OCI-LY7 (cell line): ENCODE results near the gene CIB4. TPM values are rescaled to one million over a fixed set of nuclear protein-coding genes. Genes with fewer than 3 reads are reported as not detected.

Experiments used
- BruUV-seq: library from RNA; stranded (reverse); fragments of 400-500 nt; replicated peaks from 2 replicates; lab custom pipeline; 2021; lab: Mats Ljungman, UMichigan
- CTCF ChIA-PET: fragments of 300-600 bp; sonication (Branson Sonifier 250); formaldehyde crosslinking; loops from one replicate; lab custom pipeline; 2022; ENCODE audit warnings: antibody characterized with exemption; ENCODE audit not compliant: unreplicated experiment; lab: Charles Lee
- POLR2A ChIA-PET: fragments of 300-600 bp; sonication (Branson Sonifier 250); formaldehyde crosslinking; loops from one replicate; lab custom pipeline; 2022; ENCODE audit warnings: antibody characterized with exemption; lab: Charles Lee
- DNase-seq: peaks from one replicate; pipeline ENCODE4 v3.0.0-alpha.2; 2015; ENCODE audit warnings: low spot score
- H2AFZ ChIP-seq: fragments of 200-600 bp; sonication (generic), shearing (Covaris generic); 2 replicates; pipeline ENCODE4 v1.6.1; 2014; ENCODE audit warnings: mild to moderate bottlenecking, antibody characterized with exemption, low read length, moderate library complexity
- H3K27ac ChIP-seq: fragments of 200-600 bp; sonication (generic); 2 replicates; pipeline ENCODE4 v1.5.1; 2014; ENCODE audit warnings: mixed run types, low read depth, mild to moderate bottlenecking, moderate library complexity, low read length, inconsistent platforms; ENCODE audit not compliant: poor library complexity, severe bottlenecking
- H3K36me3 ChIP-seq: fragments of 200-600 bp; sonication (generic); 2 replicates; pipeline ENCODE4 v1.6.1; 2014; ENCODE audit warnings: mild to moderate bottlenecking, antibody characterized with exemption, low read length, moderate library complexity, mixed read lengths; ENCODE audit not compliant: insufficient read depth
- H3K4me1 ChIP-seq: fragments of 200-600 bp; sonication (generic); 2 replicates; pipeline ENCODE4 v1.5.1; 2014; ENCODE audit warnings: mild to moderate bottlenecking, low read length; ENCODE audit not compliant: insufficient read depth, poor library complexity, severe bottlenecking
- H3K4me2 ChIP-seq: fragments of 200-600 bp; sonication (generic); 2 replicates; pipeline ENCODE4 v1.6.1; 2014; ENCODE audit warnings: mild to moderate bottlenecking, low read length
- H3K4me3 ChIP-seq: fragments of 200-600 bp; sonication (generic); 2 replicates; pipeline ENCODE4 v1.5.1; 2014; ENCODE audit warnings: mild to moderate bottlenecking, low read depth, low read length; ENCODE audit not compliant: poor library complexity, severe bottlenecking
- H3K79me2 ChIP-seq: fragments of 200-600 bp; sonication (generic); 2 replicates; pipeline ENCODE4 v1.6.1; 2016; ENCODE audit warnings: low read depth, mild to moderate bottlenecking, low read length, moderate library complexity, mixed read lengths; ENCODE audit not compliant: insufficient read depth
- H3K9me2 ChIP-seq: fragments of 200-600 bp; sonication (generic); 2 replicates; pipeline ENCODE4 v1.6.1; 2016; ENCODE audit warnings: mild to moderate bottlenecking, low read length, mixed read lengths; ENCODE audit not compliant: insufficient read depth
- H3K9me3 ChIP-seq: fragments of 200-600 bp; sonication (generic); 2 replicates; pipeline ENCODE4 v1.6.1; 2014; ENCODE audit warnings: mild to moderate bottlenecking, mixed run types, low read length, mixed read lengths
- H4K20me1 ChIP-seq: fragments of 200-600 bp; sonication (generic); 2 replicates; pipeline ENCODE4 v1.6.1; 2014; ENCODE audit warnings: mild to moderate bottlenecking, antibody characterized with exemption, low read length, moderate library complexity, mixed read lengths; ENCODE audit not compliant: insufficient read depth
- CTCF ChIP-seq: fragments of 200-600 bp; sonication (generic); conservative IDR thresholded peaks from 2 replicates; pipeline ENCODE4 v1.5.1; 2014; ENCODE audit warnings: mild to moderate bottlenecking, antibody characterized with exemption, low read length, moderate library complexity, mixed read lengths
- EZH2phosphoT487 ChIP-seq: fragments of 200-600 bp; sonication (generic); IDR thresholded peaks from 2 replicates; pipeline ENCODE4 v1.6.1; 2018; ENCODE audit warnings: low read depth, borderline replicate concordance, mild to moderate bottlenecking, mixed run types, antibody characterized with exemption, low read length, moderate library complexity, mixed read lengths
- intact Hi-C: fragments of 100-400 bp; cut with micrococcal nuclease; formaldehyde crosslinking; loops from one replicate; pipeline ENCODE4 v1.10.0; 2022; ENCODE audit not compliant: unreplicated experiment
- total RNA-seq, 2 experiments: library from RNA; depleted of rRNA in 1 of 2; stranded (reverse); fragments of >200 nt in 1 of 2; shearing (Covaris generic) in 1 of 2; gene quantifications; 2 replicates each; pipeline ENCODE4 v1.2.3, GENCODE V29; 2014 to 2022

The CIB4 gene
- total RNA-seq, 2 experiments from 2014 or later, result not detected

- POLR2A ChIA-PET, result no interaction called here
- H4K20me1 ChIP-seq, result no peaks in the 10 kb centered on the region
- DNase-seq, result no peak
- H3K27ac ChIP-seq, result no peak overlapping the region
- TF ChIP-seq CTCF (no peak), EZH2phosphoT487 (no peak)
- H3K9me3 ChIP-seq, result no peaks in the 10 kb centered on the region
- no peaks in the 10 kb centered on the region for H3K4me1 ChIP-seq
- BruUV-seq, result no TSS peak
- H3K4me3 ChIP-seq, result no peak overlapping the region
- H2AFZ ChIP-seq, result no peak overlapping the region
- no peaks in the 10 kb centered on the region for H3K79me2 ChIP-seq
- CTCF ChIA-PET, result no interaction called here
- no peak overlapping the region for H3K4me2 ChIP-seq
- intact Hi-C loops, result no loop called here
- H3K36me3 ChIP-seq, result no peaks in the 10 kb centered on the region
- H3K9me2 ChIP-seq, result no peaks in the 10 kb centered on the region
Measured at GRCh38 chr2:26653207-26654060, 12.3 kb upstream of the CIB4 start.

GRCh38 chr2:26652361-26653041, 11.3 kb upstream of the CIB4 start:
- no TSS peak for BruUV-seq
- Histone ChIP-seq H3K36me3 (no peaks in the 10 kb centered on the region), H3K27ac (no peak overlapping the region), H2AFZ (no peak overlapping the region), H4K20me1 (no peaks in the 10 kb centered on the region), H3K9me3 (no peaks in the 10 kb centered on the region), H3K9me2 (no peaks in the 10 kb centered on the region), H3K4me2 (no peak overlapping the region), H3K4me1 (no peaks in the 10 kb centered on the region), H3K4me3 (no peak overlapping the region), H3K79me2 (no peaks in the 10 kb centered on the region)
- TF ChIP-seq CTCF, result no peak
- intact Hi-C loops, result no loop called here
- no peak for DNase-seq
- ChIA-PET CTCF (no interaction called here), POLR2A (no interaction called here)

GRCh38 chr2:26651799-26652198, 10.6 kb upstream of the CIB4 start:
- no peaks in the 10 kb centered on the region for H4K20me1 ChIP-seq
- intact Hi-C loops, result no loop called here
- DNase-seq, result no peak
- no peaks in the 10 kb centered on the region for H3K79me2 ChIP-seq
- no peaks in the 10 kb centered on the region for H3K4me1 ChIP-seq
- H3K27ac ChIP-seq, result no peak overlapping the region
- no peak overlapping the region for H3K4me2 ChIP-seq
- TF ChIP-seq EZH2phosphoT487 (no peak), CTCF (no peak)
- CTCF ChIA-PET, result no interaction called here
- no peak overlapping the region for H2AFZ ChIP-seq
- H3K36me3 ChIP-seq, result no peaks in the 10 kb centered on the region
- no peak overlapping the region for H3K4me3 ChIP-seq
- POLR2A ChIA-PET, result no interaction called here
- no TSS peak for BruUV-seq
- no peaks in the 10 kb centered on the region for H3K9me2 ChIP-seq
- H3K9me3 ChIP-seq, result no peaks in the 10 kb centered on the region
